ENCODE measurements around the gene ADAMTSL3.

- no peak for TF ChIP-seq CTCF (IDR thresholded peaks at IDR 0.05; ENCODE audit: poor library complexity, severe bottlenecking)
- TF ChIP-seq POLR2AphosphoS5 (IDR thresholded peaks at IDR 0.05) = no peak
- TF ChIP-seq RAD21 (conservative IDR thresholded peaks at IDR 0.05) = no peak
- TF ChIP-seq TAF1 (IDR thresholded peaks at IDR 0.05; ENCODE audit: low read depth) = no peak
- no peak for TF ChIP-seq EP300 (conservative IDR thresholded peaks at IDR 0.05; ENCODE audit: poor library complexity, severe bottlenecking)
- no peak for TF ChIP-seq MXI1 (conservative IDR thresholded peaks at IDR 0.05; ENCODE audit: poor library complexity, severe bottlenecking)
- no peak for TF ChIP-seq EZH2 (IDR thresholded peaks at IDR 0.05; ENCODE audit: borderline replicate concordance, insufficient read depth, low read length, poor library complexity, severe bottlenecking)
- no peak for TF ChIP-seq REST (IDR thresholded peaks at IDR 0.05; ENCODE audit: borderline replicate concordance)
Measured at GRCh38 chr15:83671603-83672002, 17.7 kb downstream of the ADAMTSL3 start.

Data from neural cell (in vitro differentiated cells).